Endothelial cell (in vitro differentiated cells): Measurements from ENCODE around the gene PTGFRN. TPM values are rescaled to one million over a fixed set of nuclear protein-coding genes. Genes with fewer than 3 reads are reported as not detected.

Experiments
- DNase-seq: peaks from one replicate; pipeline ENCODE4 v3.0.0; 2021; ENCODE audit warnings: low spot score
- H3K27ac Mint-ChIP-seq: one replicate; pipeline ENCODE4 v1.8.0; 2021; ENCODE audit warnings: mixed read lengths, inconsistent platforms; ENCODE audit not compliant: unreplicated experiment
- H3K27me3 Mint-ChIP-seq: one replicate; pipeline ENCODE4 v1.8.0; 2021; ENCODE audit warnings: mild to moderate bottlenecking, moderate library complexity, mixed read lengths, inconsistent platforms; ENCODE audit not compliant: unreplicated experiment
- H3K36me3 Mint-ChIP-seq: one replicate; pipeline ENCODE4 v1.8.0; 2021; ENCODE audit warnings: mild to moderate bottlenecking, low read depth, mixed read lengths, inconsistent platforms; ENCODE audit not compliant: unreplicated experiment
- H3K4me1 Mint-ChIP-seq: one replicate; pipeline ENCODE4 v1.8.0; 2021; ENCODE audit warnings: mild to moderate bottlenecking, mixed read lengths, inconsistent platforms; ENCODE audit not compliant: unreplicated experiment
- H3K4me3 Mint-ChIP-seq: one replicate; pipeline ENCODE4 v1.8.0; 2021; ENCODE audit warnings: mild to moderate bottlenecking, mixed read lengths, inconsistent platforms; ENCODE audit not compliant: unreplicated experiment
- H3K9me3 Mint-ChIP-seq: one replicate; pipeline ENCODE4 v1.8.0; 2021; ENCODE audit warnings: mixed read lengths, inconsistent platforms; ENCODE audit not compliant: unreplicated experiment
- CTCF ChIP-seq: fragments of 200-600 bp; sonication (generic); IDR thresholded peaks from one replicate; pipeline ENCODE4 v1.5.0; 2021; ENCODE audit warnings: antibody characterized with exemption; ENCODE audit not compliant: unreplicated experiment
- total RNA-seq: library from RNA; stranded (reverse); fragmentation: NEBNext Ultra II Directional; extraction: Animal tissue kit (Norgen Biotek cat#: 25700); gene quantifications from one replicate; pipeline ENCODE4 v1.2.1, GENCODE V29; 2021; ENCODE audit not compliant: unreplicated experiment

The PTGFRN gene
- total RNA-seq, 1 donor from 2014 or later, result 23.7 TPM

GRCh38 chr1:116921301-116921885 lies 11.7 kb downstream of the PTGFRN start:
- no peaks in the 10 kb centered on the region for H3K27me3 Mint-ChIP-seq
- no peaks in the 10 kb centered on the region for H3K36me3 Mint-ChIP-seq
- no peaks in the 10 kb centered on the region for H3K9me3 Mint-ChIP-seq
- DNase-seq, result no peak
- peaks cover 4% of the 10 kb centered on the region for H3K4me1 Mint-ChIP-seq
- H3K27ac Mint-ChIP-seq, result no peak overlapping the region
- TF ChIP-seq CTCF, result no peak
- H3K4me3 Mint-ChIP-seq, result no peak overlapping the region

DNA sequence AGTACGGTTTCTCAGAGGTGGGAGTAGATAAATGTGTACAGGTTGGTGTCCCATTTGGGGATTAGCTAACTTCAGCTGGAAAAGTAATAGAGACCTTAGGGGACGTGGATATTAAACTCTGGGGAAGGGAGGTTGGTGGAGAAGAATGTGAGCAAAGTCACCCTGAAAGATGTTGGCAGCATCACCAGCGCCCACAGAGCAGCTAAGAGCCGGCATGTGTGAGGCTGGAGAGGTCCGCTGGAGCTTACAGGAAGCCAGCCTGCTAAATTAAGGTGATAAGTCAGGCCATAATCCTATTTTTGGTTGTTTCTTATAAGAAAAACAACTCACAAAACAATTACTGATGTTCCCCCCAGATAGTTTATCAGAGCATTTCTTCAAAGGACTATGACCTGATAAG lies 12.2 kb downstream of the PTGFRN start:
- TF ChIP-seq CTCF, result no peak
- Mint-ChIP-seq H3K36me3 (no peaks in the 10 kb centered on the region), H3K4me1 (peaks cover 4% of the 10 kb centered on the region), H3K4me3 (no peak overlapping the region), H3K27me3 (no peaks in the 10 kb centered on the region), H3K27ac (no peak overlapping the region), H3K9me3 (no peaks in the 10 kb centered on the region)
- no peak for DNase-seq

GRCh38 chr1:116923421-116923820 lies 13.7 kb downstream of the PTGFRN start:
- H3K27ac Mint-ChIP-seq, result no peak overlapping the region
- H3K4me3 Mint-ChIP-seq, result no peak overlapping the region
- TF ChIP-seq CTCF, result no peak
- no peaks in the 10 kb centered on the region for H3K9me3 Mint-ChIP-seq
- no peaks in the 10 kb centered on the region for H3K27me3 Mint-ChIP-seq
- H3K36me3 Mint-ChIP-seq, result no peaks in the 10 kb centered on the region
- H3K4me1 Mint-ChIP-seq, result peaks cover 4% of the 10 kb centered on the region
- no peak for DNase-seq

GRCh38 chr1:116927049-116927798 lies 17.5 kb downstream of the PTGFRN start:
- Mint-ChIP-seq H3K9me3 (no peaks in the 10 kb centered on the region), H3K4me3 (no peak overlapping the region), H3K27ac (no peak overlapping the region), H3K27me3 (no peaks in the 10 kb centered on the region), H3K4me1 (peaks cover 4% of the 10 kb centered on the region), H3K36me3 (no peaks in the 10 kb centered on the region)
- no peak for DNase-seq
- no peak for TF ChIP-seq CTCF

- no peaks in the 10 kb centered on the region for H3K9me3 Mint-ChIP-seq
- H3K27ac Mint-ChIP-seq, result no peak overlapping the region
- TF ChIP-seq CTCF, result no peak
- DNase-seq, result no peak
- H3K27me3 Mint-ChIP-seq, result no peaks in the 10 kb centered on the region
- no peaks in the 10 kb centered on the region for H3K36me3 Mint-ChIP-seq
- H3K4me3 Mint-ChIP-seq, result no peak overlapping the region
- H3K4me1 Mint-ChIP-seq, result no peaks in the 10 kb centered on the region
These were observed 20.4 kb downstream of the PTGFRN start for GRCh38 chr1:116929961-116930592.
